ENCODE data around the gene EIF4E2. TPM values are rescaled to one million over a fixed set of nuclear protein-coding genes. Genes with fewer than 3 reads are reported as not detected.

The EIF4E2 gene
- total RNA-seq, 2 donors from 2014 or later, result 39.2 to 40.6 TPM

DNA sequence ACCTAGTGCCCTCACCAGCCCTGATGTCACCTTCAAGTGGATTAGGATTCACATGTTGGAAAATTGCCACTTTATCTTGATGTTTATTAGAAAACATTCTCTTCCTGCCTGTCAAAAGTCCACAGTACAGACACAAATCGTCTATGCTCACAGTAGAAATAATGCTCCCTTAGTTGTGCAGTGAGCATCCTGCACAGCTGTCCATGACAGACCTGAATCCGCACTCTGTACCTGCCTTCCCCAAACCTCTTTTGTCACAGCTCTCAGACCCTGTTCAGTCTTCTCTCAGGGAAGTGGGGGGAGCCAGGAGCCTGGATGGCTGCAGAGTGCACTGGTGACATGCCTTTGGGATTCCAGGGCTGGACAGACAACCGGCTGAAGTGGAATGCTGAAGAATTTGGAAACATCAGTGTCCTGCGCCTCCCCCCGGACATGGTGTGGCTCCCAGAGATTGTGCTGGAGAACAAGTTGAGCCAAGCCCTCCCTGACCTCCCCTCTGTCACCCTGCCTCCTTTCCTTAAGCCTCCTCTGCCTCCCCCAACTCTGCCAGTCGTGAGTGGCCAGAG is 22.5 kb upstream of the EIF4E2 start:
- intact Hi-C loops (cut with DNase I), result no loop called here
- Histone ChIP-seq H3K27ac (no peak overlapping the region), H3K4me1 (replicated peaks) (peaks cover 9% of the 10 kb centered on the region), H3K27me3 (replicated peaks; ENCODE audit: insufficient read depth) (peaks cover 9% of the 10 kb centered on the region), H3K4me3 (no peak overlapping the region), H3K9me3 (no peaks in the 10 kb centered on the region), H3K36me3 (no peaks in the 10 kb centered on the region)
- no peak for DNase-seq (ENCODE audit: low spot score)
- TF ChIP-seq POLR2A (IDR thresholded peaks at IDR 0.05) (no peak), POLR2AphosphoS5 (IDR thresholded peaks at IDR 0.05) (no peak)
- TF ChIP-seq, protein P1, sequence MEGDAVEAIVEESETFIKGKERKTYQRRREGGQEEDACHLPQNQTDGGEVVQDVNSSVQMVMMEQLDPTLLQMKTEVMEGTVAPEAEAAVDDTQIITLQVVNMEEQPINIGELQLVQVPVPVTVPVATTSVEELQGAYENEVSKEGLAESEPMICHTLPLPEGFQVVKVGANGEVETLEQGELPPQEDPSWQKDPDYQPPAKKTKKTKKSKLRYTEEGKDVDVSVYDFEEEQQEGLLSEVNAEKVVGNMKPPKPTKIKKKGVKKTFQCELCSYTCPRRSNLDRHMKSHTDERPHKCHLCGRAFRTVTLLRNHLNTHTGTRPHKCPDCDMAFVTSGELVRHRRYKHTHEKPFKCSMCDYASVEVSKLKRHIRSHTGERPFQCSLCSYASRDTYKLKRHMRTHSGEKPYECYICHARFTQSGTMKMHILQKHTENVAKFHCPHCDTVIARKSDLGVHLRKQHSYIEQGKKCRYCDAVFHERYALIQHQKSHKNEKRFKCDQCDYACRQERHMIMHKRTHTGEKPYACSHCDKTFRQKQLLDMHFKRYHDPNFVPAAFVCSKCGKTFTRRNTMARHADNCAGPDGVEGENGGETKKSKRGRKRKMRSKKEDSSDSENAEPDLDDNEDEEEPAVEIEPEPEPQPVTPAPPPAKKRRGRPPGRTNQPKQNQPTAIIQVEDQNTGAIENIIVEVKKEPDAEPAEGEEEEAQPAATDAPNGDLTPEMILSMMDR (IDR thresholded peaks at IDR 0.05), result no peak
- 80% methylated on average over 6 of the region's 6 CpGs for WGBS

DNA sequence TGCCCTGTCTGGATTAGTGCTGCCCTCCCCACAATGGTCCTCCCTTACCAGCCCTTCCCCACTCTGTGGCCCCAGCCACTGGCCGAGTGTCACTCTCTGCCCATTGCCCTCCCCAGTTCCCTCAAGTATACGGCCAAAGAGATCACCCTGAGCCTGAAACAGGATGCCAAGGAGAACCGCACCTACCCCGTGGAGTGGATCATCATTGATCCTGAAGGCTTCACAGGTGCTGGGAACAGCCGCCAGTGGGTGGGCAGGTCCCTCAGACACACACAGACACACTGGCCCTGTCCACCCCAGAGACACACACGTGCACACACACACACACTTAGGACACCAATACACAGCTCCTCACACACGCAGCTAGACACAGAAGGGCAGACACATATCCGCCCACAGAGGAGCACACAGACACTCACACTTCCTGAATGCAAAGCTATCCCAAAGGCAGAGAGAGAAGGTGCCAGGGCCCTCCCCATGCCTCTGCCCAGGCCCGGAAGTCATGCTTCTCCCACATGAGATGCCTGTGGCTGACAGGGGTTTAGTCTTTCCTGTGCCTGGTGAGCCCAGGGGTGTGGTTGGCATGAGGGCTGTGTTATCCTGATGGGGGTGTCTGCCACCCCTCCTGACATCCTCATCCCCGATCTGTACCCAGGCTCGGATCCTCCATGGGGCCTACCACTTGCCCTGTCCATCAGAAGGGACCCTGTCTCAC is 21.6 kb upstream of the EIF4E2 start:
- WGBS, result 75% methylated on average over 11 of the region's 11 CpGs
- H3K9me3 ChIP-seq, result no peaks in the 10 kb centered on the region
- peaks cover 4% of the 10 kb centered on the region for H3K4me1 ChIP-seq (replicated peaks)
- intact Hi-C loops (cut with DNase I), result no loop called here
- no peaks in the 10 kb centered on the region for H3K36me3 ChIP-seq
- DNase-seq (ENCODE audit: low spot score), result no peak
- no peak overlapping the region for H3K4me3 ChIP-seq
- TF ChIP-seq POLR2A (IDR thresholded peaks at IDR 0.05), result no peak
- TF ChIP-seq, protein P1 (IDR thresholded peaks at IDR 0.05), result no peak
- no peak for TF ChIP-seq POLR2AphosphoS5 (IDR thresholded peaks at IDR 0.05)
- H3K27me3 ChIP-seq (replicated peaks; ENCODE audit: insufficient read depth), result peaks cover under 1% of the 10 kb centered on the region
- H3K27ac ChIP-seq, result no peak overlapping the region

DNA sequence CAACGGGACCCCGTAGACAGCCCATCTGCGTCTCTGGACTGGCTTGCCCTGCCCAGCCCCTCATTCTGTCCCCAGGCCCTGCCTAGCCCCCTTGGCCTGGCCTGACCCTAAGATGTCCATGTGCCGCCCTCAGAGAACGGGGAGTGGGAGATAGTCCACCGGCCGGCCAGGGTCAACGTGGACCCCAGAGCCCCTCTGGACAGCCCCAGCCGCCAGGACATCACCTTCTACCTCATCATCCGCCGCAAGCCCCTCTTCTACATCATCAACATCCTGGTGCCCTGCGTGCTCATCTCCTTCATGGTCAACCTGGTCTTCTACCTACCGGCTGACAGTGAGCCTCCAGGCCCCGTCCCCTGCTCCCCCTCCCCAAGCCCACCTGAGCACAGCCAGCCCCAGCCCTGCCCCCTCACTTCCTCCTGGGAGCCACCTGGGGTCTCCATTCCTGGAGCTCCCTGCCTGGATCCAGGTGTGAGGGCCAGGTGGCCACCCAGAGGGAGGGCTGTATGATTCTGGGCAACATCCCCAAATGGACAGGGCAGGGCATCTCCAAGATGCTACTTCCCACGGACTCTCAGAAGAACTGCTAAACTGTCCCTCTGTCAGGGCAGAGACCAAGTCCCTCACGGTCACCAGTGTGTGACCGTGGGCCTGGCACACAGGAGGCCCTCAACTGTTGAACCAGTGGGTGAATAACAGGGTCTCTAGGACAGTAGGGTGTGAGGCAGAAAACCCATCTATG is 20.5 kb upstream of the EIF4E2 start:
- no peak for TF ChIP-seq POLR2AphosphoS5 (IDR thresholded peaks at IDR 0.05)
- no peak for TF ChIP-seq POLR2A (IDR thresholded peaks at IDR 0.05)
- TF ChIP-seq, protein P1 (IDR thresholded peaks at IDR 0.05), result no peak
- intact Hi-C loops (cut with DNase I), result no loop called here
- H3K27ac ChIP-seq, result no peak overlapping the region
- no peaks in the 10 kb centered on the region for H3K9me3 ChIP-seq
- no peak for DNase-seq (ENCODE audit: low spot score)
- H3K27me3 ChIP-seq (replicated peaks; ENCODE audit: insufficient read depth), result no peaks in the 10 kb centered on the region
- H3K4me1 ChIP-seq (replicated peaks), result no peaks in the 10 kb centered on the region
- H3K36me3 ChIP-seq, result no peaks in the 10 kb centered on the region
- H3K4me3 ChIP-seq, result no peak overlapping the region
- 94% methylated on average over 17 of the region's 17 CpGs for WGBS

DNA sequence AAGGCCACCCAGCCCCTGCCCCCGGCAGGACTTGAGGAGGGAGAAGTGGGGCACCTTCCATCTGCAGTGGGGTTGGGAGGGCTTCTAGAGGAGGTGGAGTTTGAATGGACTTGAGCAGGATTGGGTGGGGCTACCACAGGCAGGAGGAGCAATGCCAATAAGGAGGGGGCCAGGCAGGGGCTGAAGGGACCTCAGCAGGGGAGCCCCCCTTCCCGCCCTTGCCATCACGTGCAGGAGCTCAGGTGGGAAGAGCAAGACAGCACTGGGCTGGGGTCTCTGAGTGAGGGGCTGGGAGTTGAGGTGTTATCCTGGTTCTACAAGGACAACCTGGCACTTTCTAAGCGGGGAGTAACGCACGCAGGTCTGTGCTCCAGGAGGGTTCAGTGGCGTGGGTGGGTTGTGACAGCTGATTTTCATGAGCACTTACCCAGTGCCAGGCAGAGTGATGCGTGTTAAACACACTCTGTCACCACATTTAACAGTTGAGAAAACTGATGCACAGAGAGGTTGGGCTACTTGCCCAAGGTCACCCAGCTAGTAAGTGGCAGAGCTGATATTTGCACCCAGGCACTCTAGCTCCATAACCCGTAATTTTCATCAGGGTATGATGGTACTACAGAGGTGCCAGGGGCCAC is 19.7 kb upstream of the EIF4E2 start:
- 79% methylated on average over 9 of the region's 9 CpGs for WGBS
- no peak for DNase-seq (ENCODE audit: low spot score)
- Histone ChIP-seq H3K27ac (no peak overlapping the region), H3K4me1 (replicated peaks) (no peaks in the 10 kb centered on the region), H3K27me3 (replicated peaks; ENCODE audit: insufficient read depth) (no peaks in the 10 kb centered on the region), H3K4me3 (no peak overlapping the region), H3K9me3 (no peaks in the 10 kb centered on the region), H3K36me3 (no peaks in the 10 kb centered on the region)
- TF ChIP-seq POLR2A (IDR thresholded peaks at IDR 0.05), result no peak
- TF ChIP-seq, protein P1 (IDR thresholded peaks at IDR 0.05), result no peak
- no peak for TF ChIP-seq POLR2AphosphoS5 (IDR thresholded peaks at IDR 0.05)
- intact Hi-C loops (cut with DNase I), result no loop called here

Data from prostate gland (tissue), 2 donors.